ENCODE data around the gene DNAJB11.

DNA sequence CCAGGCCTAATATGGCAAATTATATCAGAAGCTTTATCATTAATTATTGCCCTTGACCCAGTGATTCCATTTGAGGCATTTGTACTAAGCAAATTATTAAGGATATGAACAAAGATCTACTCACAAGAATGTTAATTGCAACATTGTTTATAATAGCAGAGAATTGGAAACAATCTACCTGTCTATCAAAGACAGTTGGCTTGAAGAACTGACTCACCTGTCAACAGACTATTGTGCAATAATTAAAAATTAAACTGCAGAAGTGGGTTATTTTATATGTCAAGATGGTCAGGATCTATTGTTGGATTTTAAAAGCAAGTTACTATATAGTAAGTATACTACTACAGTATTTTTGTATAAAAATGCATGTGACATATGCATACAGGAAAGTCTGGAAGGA, 63.0 kb downstream of the DNAJB11 start:
- TF ChIP-seq, protein P1, sequence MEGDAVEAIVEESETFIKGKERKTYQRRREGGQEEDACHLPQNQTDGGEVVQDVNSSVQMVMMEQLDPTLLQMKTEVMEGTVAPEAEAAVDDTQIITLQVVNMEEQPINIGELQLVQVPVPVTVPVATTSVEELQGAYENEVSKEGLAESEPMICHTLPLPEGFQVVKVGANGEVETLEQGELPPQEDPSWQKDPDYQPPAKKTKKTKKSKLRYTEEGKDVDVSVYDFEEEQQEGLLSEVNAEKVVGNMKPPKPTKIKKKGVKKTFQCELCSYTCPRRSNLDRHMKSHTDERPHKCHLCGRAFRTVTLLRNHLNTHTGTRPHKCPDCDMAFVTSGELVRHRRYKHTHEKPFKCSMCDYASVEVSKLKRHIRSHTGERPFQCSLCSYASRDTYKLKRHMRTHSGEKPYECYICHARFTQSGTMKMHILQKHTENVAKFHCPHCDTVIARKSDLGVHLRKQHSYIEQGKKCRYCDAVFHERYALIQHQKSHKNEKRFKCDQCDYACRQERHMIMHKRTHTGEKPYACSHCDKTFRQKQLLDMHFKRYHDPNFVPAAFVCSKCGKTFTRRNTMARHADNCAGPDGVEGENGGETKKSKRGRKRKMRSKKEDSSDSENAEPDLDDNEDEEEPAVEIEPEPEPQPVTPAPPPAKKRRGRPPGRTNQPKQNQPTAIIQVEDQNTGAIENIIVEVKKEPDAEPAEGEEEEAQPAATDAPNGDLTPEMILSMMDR (IDR thresholded peaks at IDR 0.05; ENCODE audit: low read depth, low read length, poor library complexity, severe bottlenecking) = no peak
- TF ChIP-seq EZH2phosphoT487 (IDR thresholded peaks at IDR 0.05; ENCODE audit: borderline replicate concordance, low read length) = no peak
